Keratinocyte (primary cell): ENCODE results near the gene CAPZB. TPM values are rescaled to one million over a fixed set of nuclear protein-coding genes. Genes with fewer than 3 reads are reported as not detected.

Experiments used
- DNase-seq: peaks from one replicate; pipeline ENCODE4 v3.0.0-alpha.2; 2011; ENCODE audit warnings: low read depth, missing footprints, low spot score
- FAIRE-seq: peaks from 2 replicates; lab custom pipeline; 2011; peaks lifted over from hg19 to GRCh38; lab: Jason Lieb, UNC
- H2AFZ ChIP-seq: 2 replicates; pipeline ENCODE4 v1.6.0; 2012; ENCODE audit warnings: low read length, control low read depth, inconsistent platforms; ENCODE audit not compliant: control insufficient read depth
- H3K27ac ChIP-seq: 2 replicates; pipeline ENCODE4 v1.5.1; 2011; ENCODE audit warnings: low read length; ENCODE audit not compliant: control insufficient read depth, insufficient read depth
- H3K27me3 ChIP-seq: 3 replicates; pipeline ENCODE4 v1.6.0; 2011; ENCODE audit warnings: low read length; ENCODE audit not compliant: control insufficient read depth, insufficient read depth; ENCODE audit errors: extremely low read depth
- H3K36me3 ChIP-seq, 2 experiments: 2 replicates in 1 of 2; 3 replicates in 1 of 2; pipeline ENCODE4 v1.5.1; 2011; ENCODE audit warnings: low read length in 2 of 2, mild to moderate bottlenecking in 1 of 2; ENCODE audit not compliant: control insufficient read depth in 2 of 2, insufficient read depth in 2 of 2; ENCODE audit errors: extremely low read depth in 1 of 2
- H3K4me1 ChIP-seq: 3 replicates; pipeline ENCODE4 v1.5.1; 2011; ENCODE audit warnings: low read length; ENCODE audit not compliant: control insufficient read depth, insufficient read depth; ENCODE audit errors: extremely low read depth
- H3K4me2 ChIP-seq: 3 replicates; pipeline ENCODE4 v1.6.0; 2011; ENCODE audit warnings: low read depth, low read length; ENCODE audit not compliant: control insufficient read depth, insufficient read depth; ENCODE audit errors: extremely low read depth
- H3K4me3 ChIP-seq, 3 experiments: fragments of 200-600 bp in 1 of 3; sonication (generic) in 1 of 3; 2 replicates in 2 of 3; 3 replicates in 1 of 3; pipeline ENCODE4 v1.5.1; 2011 to 2016; ENCODE audit warnings: low read length in 3 of 3, mild to moderate bottlenecking in 3 of 3, control low read depth in 2 of 3, inconsistent platforms in 1 of 3, low read depth in 1 of 3, mixed read lengths in 1 of 3, mixed run types in 1 of 3, moderate library complexity in 1 of 3; ENCODE audit not compliant: control insufficient read depth in 2 of 3, insufficient read depth in 2 of 3; ENCODE audit errors: extremely low read depth in 1 of 3
- H3K79me2 ChIP-seq: 2 replicates; pipeline ENCODE4 v1.6.0; 2012; ENCODE audit warnings: low read length; ENCODE audit not compliant: control insufficient read depth, insufficient read depth
- H3K9ac ChIP-seq: 3 replicates; pipeline ENCODE4 v1.6.0; 2011; ENCODE audit warnings: low read length; ENCODE audit not compliant: control insufficient read depth, insufficient read depth; ENCODE audit errors: extremely low read depth
- H3K9me1 ChIP-seq: 3 replicates; pipeline ENCODE4 v1.6.0; 2011; ENCODE audit warnings: low read length; ENCODE audit not compliant: control insufficient read depth, insufficient read depth; ENCODE audit errors: extremely low read depth
- H3K9me3 ChIP-seq: 2 replicates; pipeline ENCODE4 v1.5.1; 2012; ENCODE audit warnings: low read depth, low read length; ENCODE audit not compliant: control insufficient read depth
- H4K20me1 ChIP-seq: 3 replicates; pipeline ENCODE4 v1.6.0; 2011; ENCODE audit warnings: low read length; ENCODE audit not compliant: control insufficient read depth, insufficient read depth; ENCODE audit errors: extremely low read depth
- CTCF ChIP-seq, 3 experiments: IDR thresholded peaks in 1 of 3; conservative IDR thresholded peaks in 1 of 3; optimal IDR thresholded peaks in 1 of 3; 2 replicates in 2 of 3; 3 replicates in 1 of 3; pipeline versions ENCODE3 to v1.5.1; 2011; ENCODE audit warnings: low read length in 3 of 3, mild to moderate bottlenecking in 3 of 3, moderate library complexity in 2 of 3, control low read depth in 1 of 3, inconsistent platforms in 1 of 3; ENCODE audit not compliant: insufficient read depth in 2 of 3; ENCODE audit errors: extremely low read depth in 1 of 3
- EZH2 ChIP-seq: IDR thresholded peaks from one replicate; pipeline ENCODE4 v1.6.1; 2012; ENCODE audit warnings: inconsistent platforms, mild to moderate bottlenecking, low read length, moderate library complexity
- dilution Hi-C: fragments of 300-500 bp; cut with MboI; formaldehyde crosslinking; loops from one replicate; pipeline ENCODE4 v1.7.0; 2020; ENCODE audit warnings: low sequenced_read_pairs; ENCODE audit not compliant: extremely low pct_ligation_motif_present
- polyA plus RNA-seq, 5 experiments: library from polyadenylated mRNA; depleted of rRNA in 3 of 5; stranded (reverse) in 3 of 5; stranded (forward) in 1 of 5; unstranded in 1 of 5; fragments of >200 nt; gene quantifications; 1 replicate in 1 of 5; 2 replicates in 3 of 5; 3 replicates in 1 of 5; pipeline versions ENCODE4 v1.2.1 to v1.2.3, GENCODE V29; 2011 to 2012; ENCODE audit warnings: missing spikeins in 2 of 5, low read depth in 1 of 5, low replicate concordance in 1 of 5

Gene CAPZB
- polyA plus RNA-seq, 1 donor (not counting 4 experiments of a cell fraction or from before 2014, with no cell fraction given) = 193 TPM

- TF ChIP-seq EZH2 = no peak
- no peak for TF ChIP-seq CTCF (optimal IDR thresholded peaks at IDR 0.05 in 1 of 3, IDR thresholded peaks at IDR 0.05 in 1 of 3, conservative IDR thresholded peaks at IDR 0.05 in 1 of 3; ENCODE audit: extremely low read depth in 1 of 3, insufficient read depth in 2 of 3, low read length in 3 of 3)
- DNase-seq (no peak), FAIRE-seq (no peak)
- Histone ChIP-seq H4K20me1 (peaks cover 3% of the 10 kb centered on the region), H3K27me3 (no peaks in the 10 kb centered on the region), H3K79me2 (no peaks in the 10 kb centered on the region), H3K36me3 (peaks cover 0 to 10% of the 10 kb centered on the region in 2 experiments), H3K4me3 (no peak overlapping the region), H3K9ac (no peak overlapping the region), H3K9me3 (no peaks in the 10 kb centered on the region), H2AFZ (no peak overlapping the region), H3K4me1 (no peaks in the 10 kb centered on the region), H3K9me1 (no peaks in the 10 kb centered on the region), H3K27ac (no peak overlapping the region), H3K4me2 (no peak overlapping the region)
- dilution Hi-C loops = no loop called here
Observed at GRCh38 chr1:19330449-19331135, 154.7 kb downstream of the CAPZB start.

- Histone ChIP-seq H3K4me1 (no peaks in the 10 kb centered on the region), H3K9me1 (no peaks in the 10 kb centered on the region), H3K27me3 (no peaks in the 10 kb centered on the region), H4K20me1 (peaks cover 3% of the 10 kb centered on the region), H3K36me3 (peaks cover 0 to 16% of the 10 kb centered on the region in 2 experiments), H2AFZ (no peak overlapping the region), H3K4me3 (no peak overlapping the region), H3K27ac (no peak overlapping the region), H3K4me2 (no peak overlapping the region), H3K79me2 (no peaks in the 10 kb centered on the region), H3K9me3 (no peaks in the 10 kb centered on the region), H3K9ac (no peak overlapping the region)
- DNase-seq = no peak
- TF ChIP-seq EZH2 (no peak), CTCF (optimal IDR thresholded peaks at IDR 0.05 in 1 of 3, IDR thresholded peaks at IDR 0.05 in 1 of 3, conservative IDR thresholded peaks at IDR 0.05 in 1 of 3; ENCODE audit: extremely low read depth in 1 of 3, insufficient read depth in 2 of 3, low read length in 3 of 3) (no peak)
- no peak for FAIRE-seq
- dilution Hi-C loops = no loop called here
Observed at GRCh38 chr1:19329611-19330010, 155.7 kb downstream of the CAPZB start.
